Adrenal gland (tissue), 12 donors: ENCODE results near the gene LNPEP. TPM values are rescaled to one million over a fixed set of nuclear protein-coding genes. Genes with fewer than 3 reads are reported as not detected.

ENCODE experiments used
- DNase-seq, 7 donors: peaks; one replicate each; pipeline ENCODE4 v3.0.0-alpha.2; 2019 to 2020
- H3K27ac ChIP-seq, 5 donors: fragments of 200-600 bp; sonication (generic) in 4 of 5; 1 replicate in 3 of 5; 2 replicates in 2 of 5; pipeline versions ENCODE4 v1.5.1 to v1.8.0; 2016 to 2020; ENCODE audit warnings: mild to moderate bottlenecking in 1 of 5
- H3K27me3 ChIP-seq: fragments of 200-600 bp; 2 replicates; pipeline ENCODE4 v1.8.0; 2021
- H3K36me3 ChIP-seq, 2 donors: fragments of 200-600 bp; replicated peaks in 1 of 2; 1 replicate in 1 of 2; 2 replicates in 1 of 2; pipeline versions ENCODE4 v1.5.1 to v1.8.0; 2018 to 2022
- H3K4me1 ChIP-seq, 2 donors: fragments of 200-600 bp; replicated peaks in 1 of 2; 1 replicate in 1 of 2; 2 replicates in 1 of 2; pipeline versions ENCODE4 v1.5.1 to v1.8.0; 2018 to 2021
- H3K4me3 ChIP-seq, 4 donors: fragments of 200-600 bp; sonication (generic) in 3 of 4; one replicate each; pipeline ENCODE4 v1.5.1; 2016 to 2018
- H3K9me3 ChIP-seq, 3 donors: fragments of 200-600 bp; sonication (generic) in 1 of 3; replicated peaks in 1 of 3; 1 replicate in 2 of 3; 2 replicates in 1 of 3; pipeline versions ENCODE4 v1.5.1 to v1.8.0; 2016 to 2021
- CTCF ChIP-seq, 6 experiments: fragments of 450-650 bp in 4 of 6; fragments of 200-600 bp in 2 of 6; sonication (generic) in 1 of 6; IDR thresholded peaks; 1 replicate in 5 of 6; 2 replicates in 1 of 6; pipeline versions ENCODE4 v1.5.1 to v1.8.0; 2016 to 2021; ENCODE audit warnings: antibody characterized with exemption in 6 of 6, mild to moderate bottlenecking in 2 of 6, moderate library complexity in 1 of 6
- WGBS, 4 donors: extraction: QIAGEN DNeasy Blood & Tissue Kit in 2 of 4; methylation state at CpG; one replicate each; pipeline versions ENCODE4 v1.1.5 to v1.1.7; 2013 to 2017; 5-methylcytosine and 5-hydroxymethylcytosine counted together
- intact Hi-C, 2 donors: fragments of 100-400 bp; cut with DNase I; formaldehyde crosslinking; loops; one replicate each; pipeline versions ENCODE4 v1.14.1 to v1.15.0; 2022 to 2023
- polyA plus RNA-seq, 3 donors: library from polyadenylated mRNA; stranded (reverse); fragments of 200-250 nt in 2 of 3; fragments of 350-450 nt in 1 of 3; fragmentation: Illumina TruSeq in 1 of 3; extraction: RNeasy Lipid Tissue Mini Kit (QIAGEN cat#74804) in 1 of 3; gene quantifications; one replicate each; pipeline ENCODE4 v1.2.3, GENCODE V29; 2013 to 2014
- small RNA-seq, 2 donors: library from RNA; depleted of rRNA; stranded (forward); fragments of <200 nt; gene quantifications; one replicate each; pipeline ENCODE3, GENCODE V24; 2016
- total RNA-seq, 9 donors: library from RNA; depleted of rRNA in 4 of 9; stranded (reverse); fragments of >200 nt in 4 of 9; fragments of 120-200 nt in 1 of 9; fragmentation: NEBNext Ultra II Directional in 1 of 9; extraction: Animal tissue kit (Norgen Biotek cat#: 25700) in 1 of 9; gene quantifications; one replicate each; pipeline versions ENCODE4 v1.1.0 to v1.2.4, GENCODE V29; 2013 to 2023
- donor health status: healthy with polysubstance abuse.
- donor health status: Bipolar disorder and iron deficiency.
- donor health status: DM: yes; HTN: yes; CAD: no.
- donor health status: DM: no; HTN: no; CAD: no.
- donor health status: DM: no; HTN: no; CAD: no.
- donor health status: DM: yes; HTN: yes; CAD: no.

The LNPEP gene
- total and polyA plus RNA-seq, 12 donors: 2.3 to 35.4 (median 20.8) TPM

DNA sequence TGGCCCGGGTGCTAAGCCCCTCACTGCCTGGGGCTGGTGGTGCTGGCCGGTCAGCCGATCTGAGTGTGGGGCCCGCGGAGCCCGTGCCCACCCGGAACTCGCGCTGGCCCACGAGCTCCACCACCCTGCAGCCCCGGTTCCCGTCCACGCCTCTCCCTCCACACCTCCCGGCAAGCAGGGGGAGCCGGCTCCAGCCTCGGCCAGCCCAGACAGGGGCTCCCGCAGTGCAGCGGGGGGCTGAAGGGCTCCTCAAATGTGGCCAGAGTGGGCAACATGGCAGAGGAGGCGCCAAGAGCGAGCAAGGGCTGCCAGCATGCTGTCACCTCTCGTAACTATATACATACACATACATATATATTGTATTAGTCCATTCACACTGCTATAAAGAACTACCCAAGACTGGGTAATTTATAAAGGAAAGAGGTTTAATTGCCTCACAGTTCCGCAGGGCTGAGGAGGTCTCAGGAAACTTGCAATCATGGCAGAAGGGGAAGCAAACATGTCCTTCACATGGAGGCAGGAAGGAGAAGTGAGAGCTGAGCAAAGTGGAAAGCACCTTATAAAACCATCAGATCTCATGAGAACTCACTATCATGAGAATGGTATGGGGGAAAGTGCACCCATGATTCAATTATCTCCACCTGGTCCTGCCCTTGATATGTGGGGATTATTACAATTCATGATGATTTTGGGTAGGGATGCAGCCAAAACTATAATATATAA lies 149.7 kb downstream of the LNPEP start:
- Histone ChIP-seq H3K4me1 (no peaks in the 10 kb centered on the region), H3K4me3 (no peak overlapping the region), H3K27me3 (no peaks in the 10 kb centered on the region), H3K36me3 (no peaks in the 10 kb centered on the region), H3K9me3 (no peaks in the 10 kb centered on the region), H3K27ac (no peak overlapping the region)
- 76 to 96% (median 88%) methylated on average over 4 to 22 of the region's 22 CpGs for WGBS, 4 donors
- no peak for DNase-seq
- TF ChIP-seq CTCF (IDR thresholded peaks at IDR 0.05): no peak
- intact Hi-C loops: no loop called here

Small RNA genes lying within 50 kb of the gene (small RNA-seq; reads per million reads assigned to genes)
- gene RF00019: 0 reads per million in 2 donors

Other genes with a start within 250 kb of the LNPEP start
- 10 to 100 TPM; 26.8 to 71.4 (median 40.5) TPM for gene ERAP1, start 128.1 kb upstream of the LNPEP start, total RNA-seq
- gene ERAP1, start 128.1 kb upstream of the LNPEP start, polyA plus RNA-seq: 10 to 100 TPM in 1 of 3 donors, 1 to 10 TPM in 2; 5.5 to 50.5 (median 6.1) TPM
- 10 to 100 TPM in 6 of 9 donors, 1 to 10 TPM in 3; 2.6 to 32.1 (median 12.4) TPM for gene ERAP2, start 59.6 kb upstream of the LNPEP start, total RNA-seq
- 1 to 10 TPM in 2 of 3 donors, under 1 TPM in 1; 0.94 to 3.3 (median 1.7) TPM for gene ERAP2, start 59.6 kb upstream of the LNPEP start, polyA plus RNA-seq
- under 1 TPM in 1 of 9 donors, not detected in 8; 0.33 TPM for gene LIX1, start 206.5 kb downstream of the LNPEP start, total RNA-seq
- under 1 TPM in 2 of 3 donors, not detected in 1; 0.03 to 0.18 TPM for gene LIX1, start 206.5 kb downstream of the LNPEP start, polyA plus RNA-seq
- 10 to 100 TPM in 8 of 9 donors, 1 to 10 TPM in 1; 4.2 to 41.9 (median 23.0) TPM for gene RIOK2, start 247.2 kb downstream of the LNPEP start, total RNA-seq
- gene RIOK2, start 247.2 kb downstream of the LNPEP start, polyA plus RNA-seq: 10 to 100 TPM; 18.5 to 35.2 (median 21.5) TPM